ENCODE measurements around the gene LRP6. TPM values are rescaled to one million over a fixed set of nuclear protein-coding genes. Genes with fewer than 3 reads are reported as not detected.
"Not testable (repeated sequence)": the region's sequence is repeated elsewhere in the genome, so short reads cannot be mapped to it uniquely, and the experiment has no call there.

Gene LRP6
- total RNA-seq = 1 to 10 TPM; 1.4 to 1.6 TPM

GRCh38 chr12:12266873-12267741, at the start of gene LRP6:
TSS of gene LRP6 (minus strand) at chr12:12267044. CDS start at chr12:12266735, 309 bp downstream.
- peaks cover 43% of the 10 kb centered on the region for H3K27me3 Mint-ChIP-seq
- DNase-seq = peak; percentile 65
- ChIA-PET POLR2A (no interaction called here), CTCF (interaction anchor here (0.8 to 1.0 kb wide), 2 partner anchors 10 to 95 kb away, joined by 3 to 4 read pairs; no protein-coding TSS in a partner anchor)
- peak within 1 kb of the TSS; percentile 31 for H3K27ac Mint-ChIP-seq
- H3K9me3 Mint-ChIP-seq = no peaks in the 10 kb centered on the region
- H3K4me1 Mint-ChIP-seq = peaks cover 15% of the 10 kb centered on the region
- no peaks in the 10 kb centered on the region for H3K36me3 Mint-ChIP-seq (ENCODE audit: low read depth)
- peak within 1 kb of the TSS; percentile 79 for H3K4me3 Mint-ChIP-seq

GRCh38 chr12:12315838-12316237, 49.0 kb upstream of the LRP6 start:
- Mint-ChIP-seq H3K4me1 (no peaks in the 10 kb centered on the region), H3K27ac (no peak overlapping the region), H3K27me3 (peaks cover 4% of the 10 kb centered on the region), H3K36me3 (ENCODE audit: low read depth) (no peaks in the 10 kb centered on the region), H3K9me3 (no peaks in the 10 kb centered on the region), H3K4me3 (no peak overlapping the region)
- ChIA-PET CTCF (no interaction called here), POLR2A (no interaction called here)
- DNase-seq = no peak

GRCh38 chr12:12310695-12311094, 43.9 kb upstream of the LRP6 start:
- CTCF ChIA-PET = interaction anchor here (0.6 kb wide), 1 partner anchor 18 kb away, joined by 3 read pairs; no protein-coding TSS in a partner anchor
- H3K9me3 Mint-ChIP-seq; H3K4me3 Mint-ChIP-seq; H3K27ac Mint-ChIP-seq; DNase-seq; POLR2A ChIA-PET; H3K36me3 Mint-ChIP-seq (ENCODE audit: low read depth); H3K4me1 Mint-ChIP-seq; H3K27me3 Mint-ChIP-seq: not testable (repeated sequence)

DNA sequence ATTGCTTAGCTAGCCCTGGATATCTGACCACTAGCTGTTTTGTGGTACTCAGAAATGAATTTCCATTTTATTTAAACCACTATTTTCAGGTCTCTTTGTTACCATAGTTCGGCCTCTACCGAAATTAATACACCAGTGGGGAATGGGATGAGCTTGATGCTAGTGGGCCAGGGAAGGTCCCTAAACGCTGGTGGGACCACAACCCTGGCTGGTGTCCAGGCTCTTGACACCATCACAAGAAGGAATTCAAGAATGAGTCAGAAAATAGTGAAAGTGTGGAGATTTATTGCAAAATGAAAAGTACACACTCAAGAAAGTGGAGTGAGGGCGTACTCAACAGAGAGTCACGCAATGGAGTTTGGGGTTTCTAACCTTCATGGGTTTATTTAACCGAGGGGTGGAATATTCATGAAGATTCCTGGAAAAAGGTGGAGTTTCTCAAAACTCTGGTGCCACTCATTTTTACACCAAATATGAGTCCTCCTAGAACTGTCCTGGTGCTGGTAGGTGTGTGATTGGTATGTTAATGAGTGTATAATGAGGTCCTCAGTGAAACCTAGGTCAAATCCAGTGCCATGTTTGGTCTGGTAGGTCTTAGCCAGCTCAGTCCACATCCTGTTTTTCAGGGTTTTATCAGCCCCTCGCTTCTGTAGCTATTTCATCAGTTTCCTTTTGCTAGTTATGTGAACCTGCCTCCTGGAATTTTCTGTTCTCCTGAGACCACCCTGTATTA, 38.9 kb upstream of the LRP6 start:
- H3K36me3 Mint-ChIP-seq (ENCODE audit: low read depth) = no peaks in the 10 kb centered on the region
- ChIA-PET POLR2A (no interaction called here), CTCF (interaction anchor here (0.6 kb wide), 3 partner anchors 431 to 682 kb away, joined by 3 to 4 read pairs (median 3); no protein-coding TSS in a partner anchor)
- H3K4me1 Mint-ChIP-seq = no peaks in the 10 kb centered on the region
- no peak for DNase-seq
- H3K4me3 Mint-ChIP-seq = no peak overlapping the region
- H3K27ac Mint-ChIP-seq = no peak overlapping the region
- H3K27me3 Mint-ChIP-seq = peaks cover 11% of the 10 kb centered on the region
- peaks cover 6% of the 10 kb centered on the region for H3K9me3 Mint-ChIP-seq

DNA sequence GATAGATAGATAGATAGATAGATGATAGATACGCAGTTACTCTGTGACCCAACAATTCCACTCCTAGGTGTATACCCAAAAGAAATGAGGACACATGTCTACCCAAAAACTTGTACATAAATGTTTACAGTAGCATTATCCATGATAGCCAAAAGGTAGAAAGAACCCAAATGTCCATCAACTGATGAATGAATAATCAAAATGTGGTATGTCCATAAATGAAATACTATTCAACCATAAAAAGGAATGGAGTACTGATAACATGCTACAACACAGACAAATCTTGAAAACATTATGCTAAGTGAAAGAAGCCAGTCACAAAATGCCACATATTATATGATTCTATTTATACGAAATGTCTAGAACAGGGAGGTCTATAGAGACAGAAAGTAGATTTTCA, 36.1 kb upstream of the LRP6 start:
- Mint-ChIP-seq H3K4me3 (no peak overlapping the region), H3K9me3 (peaks cover 6% of the 10 kb centered on the region), H3K36me3 (ENCODE audit: low read depth) (no peaks in the 10 kb centered on the region), H3K27ac (no peak overlapping the region), H3K4me1 (no peaks in the 10 kb centered on the region), H3K27me3 (peaks cover 13% of the 10 kb centered on the region)
- DNase-seq = no peak
- CTCF ChIA-PET = interaction anchor here (0.6 kb wide), 1 partner anchor 578 kb away, joined by 3 read pairs; no protein-coding TSS in a partner anchor
- POLR2A ChIA-PET = interaction anchor here (0.7 kb wide), 1 partner anchor 754 kb away, joined by 4 read pairs; no protein-coding TSS in a partner anchor

- no peak for DNase-seq
- Mint-ChIP-seq H3K36me3 (ENCODE audit: low read depth) (no peaks in the 10 kb centered on the region), H3K27me3 (peaks cover 10% of the 10 kb centered on the region), H3K27ac (no peak overlapping the region), H3K4me1 (no peaks in the 10 kb centered on the region), H3K9me3 (peaks cover 6% of the 10 kb centered on the region), H3K4me3 (no peak overlapping the region)
- ChIA-PET CTCF (interaction anchor here (0.6 kb wide), 1 partner anchor 574 kb away, joined by 3 read pairs; no protein-coding TSS in a partner anchor), POLR2A (no interaction called here)
These were observed 34.3 kb upstream of the LRP6 start for GRCh38 chr12:12301122-12301521.

DNA sequence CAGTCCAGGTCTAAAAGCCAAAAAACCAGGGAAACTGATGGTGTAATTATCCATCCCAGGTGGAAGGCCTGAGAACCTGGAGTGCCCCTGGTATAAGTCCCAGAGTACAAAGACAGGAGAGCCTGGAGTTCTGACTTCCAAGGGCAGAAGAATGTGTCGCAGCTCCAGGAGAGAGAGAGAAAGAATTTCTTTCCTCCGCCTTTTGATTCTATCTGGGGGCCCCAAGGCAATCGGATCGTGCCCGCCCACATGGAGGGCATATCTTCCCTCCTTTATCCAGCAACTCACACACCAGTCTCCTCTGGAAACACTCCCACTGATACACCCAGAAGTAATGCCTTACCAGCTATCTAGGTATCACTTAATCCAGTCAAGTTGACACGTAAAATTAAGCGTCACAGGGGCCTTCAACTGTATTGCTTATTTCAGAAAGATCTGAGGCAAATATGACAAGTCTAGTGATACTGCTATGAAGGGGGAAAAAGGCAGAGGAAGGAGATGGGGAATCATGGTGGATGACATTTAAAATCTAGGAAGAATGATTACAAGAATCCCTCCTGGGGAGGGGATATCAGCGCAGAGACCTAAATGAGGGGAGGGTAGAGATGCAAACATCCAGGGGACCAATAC, 30.5 kb upstream of the LRP6 start:
- ChIA-PET POLR2A (no interaction called here), CTCF (no interaction called here)
- no peak for DNase-seq

DNA sequence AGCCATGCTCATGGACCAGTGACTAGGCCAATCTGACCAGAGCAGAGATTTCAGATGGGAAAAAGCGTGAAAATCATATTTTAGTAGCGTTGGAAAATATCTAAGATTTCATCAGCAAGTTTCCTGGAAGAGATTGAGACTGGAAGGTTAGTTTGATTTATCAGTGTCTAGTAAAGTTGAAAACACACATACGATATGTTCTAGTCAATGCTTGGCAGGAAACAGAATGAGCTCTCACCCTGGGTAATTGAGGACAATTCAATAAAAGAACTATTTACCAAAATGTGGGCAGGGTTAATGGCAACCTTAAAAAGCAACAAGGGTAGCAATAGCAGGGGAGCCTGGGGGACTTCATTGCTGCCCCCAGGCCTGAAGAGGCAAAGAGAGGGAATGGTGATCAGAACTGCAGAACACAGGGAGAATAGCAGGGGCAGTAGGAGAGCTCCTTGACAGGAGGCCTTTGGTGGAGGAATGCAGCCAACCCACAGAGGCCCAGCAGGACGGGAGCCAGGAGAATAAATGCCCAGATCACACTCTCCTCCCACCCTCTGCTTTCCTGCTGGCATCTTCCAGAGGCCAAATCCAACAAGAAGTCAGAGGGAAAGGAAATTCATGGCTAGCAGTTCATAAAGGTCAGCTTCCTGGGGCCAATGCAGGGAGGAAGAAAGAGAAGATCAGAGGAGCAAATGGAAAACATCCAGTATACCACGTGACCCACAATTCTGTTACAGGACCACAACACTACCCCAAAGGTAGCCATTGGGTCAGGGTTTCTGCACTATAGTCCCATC, 27.6 kb upstream of the LRP6 start:
- CTCF ChIA-PET = interaction anchor here (0.6 kb wide), 1 partner anchor 13 kb away, joined by 3 read pairs; no protein-coding TSS in a partner anchor
- H3K36me3 Mint-ChIP-seq (ENCODE audit: low read depth) = no peaks in the 10 kb centered on the region
- DNase-seq = no peak
- H3K9me3 Mint-ChIP-seq = no peaks in the 10 kb centered on the region
- POLR2A ChIA-PET = no interaction called here
- no peak overlapping the region for H3K27ac Mint-ChIP-seq
- peaks cover 6% of the 10 kb centered on the region for H3K27me3 Mint-ChIP-seq
- H3K4me1 Mint-ChIP-seq = no peaks in the 10 kb centered on the region
- no peak overlapping the region for H3K4me3 Mint-ChIP-seq

More for the DNA sequence above, 30.5 kb upstream of the LRP6 start:
- Mint-ChIP-seq H3K4me1 (no peaks in the 10 kb centered on the region), H3K27me3 (peaks cover 6% of the 10 kb centered on the region), H3K27ac (no peak overlapping the region), H3K36me3 (ENCODE audit: low read depth) (no peaks in the 10 kb centered on the region), H3K4me3 (no peak overlapping the region), H3K9me3 (peaks cover 2% of the 10 kb centered on the region)

GRCh38 chr12:12290206-12290605, 23.4 kb upstream of the LRP6 start:
- CTCF ChIA-PET = no interaction called here
- H3K36me3 Mint-ChIP-seq (ENCODE audit: low read depth) = no peaks in the 10 kb centered on the region
- H3K4me3 Mint-ChIP-seq = no peak overlapping the region
- H3K27ac Mint-ChIP-seq = no peak overlapping the region
- no peaks in the 10 kb centered on the region for H3K9me3 Mint-ChIP-seq
- no peaks in the 10 kb centered on the region for H3K27me3 Mint-ChIP-seq
- no peaks in the 10 kb centered on the region for H3K4me1 Mint-ChIP-seq
- DNase-seq = no peak
- POLR2A ChIA-PET = no interaction called here

- ChIA-PET CTCF (no interaction called here), POLR2A (no interaction called here)
- no peak overlapping the region for H3K4me3 Mint-ChIP-seq
- H3K9me3 Mint-ChIP-seq = no peaks in the 10 kb centered on the region
- peaks cover 8% of the 10 kb centered on the region for H3K27me3 Mint-ChIP-seq
- no peaks in the 10 kb centered on the region for H3K4me1 Mint-ChIP-seq
- no peak for DNase-seq
- H3K36me3 Mint-ChIP-seq (ENCODE audit: low read depth) = no peaks in the 10 kb centered on the region
- no peak overlapping the region for H3K27ac Mint-ChIP-seq
These were observed 19.6 kb upstream of the LRP6 start for GRCh38 chr12:12286441-12286840.

DNA sequence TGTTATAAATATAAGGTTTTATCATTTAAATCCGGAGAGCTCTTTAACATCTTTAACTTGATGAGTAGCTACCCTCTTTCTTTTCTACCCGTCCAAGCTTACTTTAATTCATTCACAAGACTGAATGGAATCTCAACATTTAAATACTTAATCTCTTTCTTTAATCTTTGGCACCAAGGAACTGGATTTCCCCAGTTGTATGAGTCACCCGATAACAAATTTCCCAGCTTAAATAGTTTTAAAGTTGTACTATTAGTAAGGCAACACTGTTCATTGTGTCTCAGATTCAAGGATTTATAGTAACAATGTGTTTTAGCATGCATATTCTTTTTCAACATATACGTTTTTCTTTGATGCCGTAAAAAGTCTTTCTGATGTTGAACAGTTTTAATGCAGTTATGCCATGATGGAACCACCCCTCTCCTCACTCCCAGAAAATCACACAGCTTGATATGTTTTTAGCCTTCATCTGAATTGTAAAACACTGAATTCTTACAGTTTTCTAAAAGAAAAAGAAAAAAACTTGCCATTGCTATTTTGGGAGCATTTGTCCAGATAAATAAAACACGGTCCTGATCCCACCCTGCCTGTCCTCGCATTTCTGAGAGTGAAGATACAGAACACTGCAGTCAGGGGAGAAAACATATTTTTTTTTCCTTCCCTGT, 16.0 kb upstream of the LRP6 start:
- no peaks in the 10 kb centered on the region for H3K36me3 Mint-ChIP-seq (ENCODE audit: low read depth)
- no peaks in the 10 kb centered on the region for H3K9me3 Mint-ChIP-seq
- POLR2A ChIA-PET = no interaction called here
- no peak overlapping the region for H3K4me3 Mint-ChIP-seq
- CTCF ChIA-PET = no interaction called here
- H3K27ac Mint-ChIP-seq = no peak overlapping the region
- peaks cover 11% of the 10 kb centered on the region for H3K27me3 Mint-ChIP-seq
- no peak for DNase-seq
- H3K4me1 Mint-ChIP-seq = no peaks in the 10 kb centered on the region

DNA sequence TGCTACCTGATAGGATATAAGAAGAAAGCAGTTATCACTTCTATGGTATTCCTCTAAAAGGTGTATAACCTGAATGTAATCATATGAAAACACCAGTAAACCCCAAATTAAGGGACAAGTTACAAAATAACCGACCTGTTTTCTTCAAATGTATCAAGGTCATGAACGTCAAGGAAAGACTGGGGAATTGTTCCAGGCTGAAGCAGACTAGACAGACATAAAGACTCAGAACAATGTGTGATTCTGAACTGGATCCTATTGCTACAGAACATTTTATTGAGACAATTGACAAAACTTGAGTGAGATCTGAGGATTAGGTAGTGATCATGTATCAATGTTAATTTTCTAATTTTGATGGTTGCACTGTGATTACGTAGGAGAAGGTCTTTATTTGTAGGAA, 15.4 kb upstream of the LRP6 start:
- DNase-seq = no peak
- no peak overlapping the region for H3K27ac Mint-ChIP-seq
- no peaks in the 10 kb centered on the region for H3K9me3 Mint-ChIP-seq
- ChIA-PET POLR2A (no interaction called here), CTCF (no interaction called here)
- H3K27me3 Mint-ChIP-seq = peaks cover 13% of the 10 kb centered on the region
- no peaks in the 10 kb centered on the region for H3K36me3 Mint-ChIP-seq (ENCODE audit: low read depth)
- no peaks in the 10 kb centered on the region for H3K4me1 Mint-ChIP-seq
- H3K4me3 Mint-ChIP-seq = no peak overlapping the region

Measured in activated CD4-positive, alpha-beta T cell treated with anti-CD3 and anti-CD28 coated beads, Interleukin-2, amount 10 ng/mL, durations not matched to agents 7 days and 5 days (primary cell).